Esophagus muscularis mucosa (tissue), 4 donors: ENCODE results near the gene MCTP2.

Experiments used
- CTCF ChIP-seq, 3 experiments: fragments of 200-600 bp in 2 of 3; fragments of 450-650 bp in 1 of 3; sonication (generic) in 2 of 3; IDR thresholded peaks; one replicate each; pipeline ENCODE4 v1.5.1; 2017 to 2019; ENCODE audit warnings: antibody characterized with exemption in 3 of 3, mild to moderate bottlenecking in 2 of 3, moderate library complexity in 1 of 3
- EP300 ChIP-seq: sonication (generic); formaldehyde crosslinking; IDR thresholded peaks from one replicate; pipeline ENCODE4 v1.6.1; 2017; ENCODE audit warnings: antibody characterized with exemption
- POLR2AphosphoS5 ChIP-seq, 2 donors: sonication (generic); formaldehyde crosslinking; IDR thresholded peaks; one replicate each; pipeline ENCODE4 v1.6.1; 2017; ENCODE audit warnings: antibody characterized with exemption in 2 of 2

DNA sequence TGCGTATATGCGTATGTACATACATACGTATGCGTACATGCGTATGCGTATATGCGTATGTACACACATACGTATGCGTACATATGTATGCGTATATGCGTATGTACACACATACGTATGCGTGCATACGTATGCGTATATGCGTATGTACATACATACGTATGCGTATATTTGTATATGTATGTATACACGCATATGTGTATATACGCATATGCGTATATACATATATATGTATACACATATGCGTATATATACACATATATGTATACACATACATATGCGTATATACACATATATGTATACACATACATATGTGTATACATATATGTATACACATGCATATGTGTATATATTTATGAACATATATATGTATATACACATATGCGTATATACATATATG lies 12.1 kb downstream of the MCTP2 start:
- TF ChIP-seq CTCF (IDR thresholded peaks at IDR 0.05) (no peak), EP300 (no peak), POLR2AphosphoS5 (IDR thresholded peaks at IDR 0.05) (no peak)
